Spleen (tissue), 7 donors: ENCODE data around the gene DLG5.

Experiments used
- CTCF ChIP-seq, 11 experiments: fragments of 200-600 bp in 7 of 11; fragments of 450-650 bp in 4 of 11; sonication (generic) in 4 of 11; IDR thresholded peaks in 8 of 11; conservative IDR thresholded peaks in 3 of 11; 1 replicate in 7 of 11; 2 replicates in 4 of 11; pipeline versions ENCODE4 v1.4.0 to v1.8.0; 2016 to 2021; ENCODE audit warnings: antibody characterized with exemption in 11 of 11, inconsistent platforms in 4 of 11, mild to moderate bottlenecking in 1 of 11
- POLR2A ChIP-seq, 3 donors: fragments of 450-650 bp; IDR thresholded peaks; one replicate each; pipeline ENCODE4 v1.5.1; 2017; ENCODE audit warnings: antibody characterized with exemption in 3 of 3, mild to moderate bottlenecking in 1 of 3
- donor health status: DM: no; HTN: no; CAD: no; lungs with moderate emphysema.
- donor health status: DM: no; HTN: no; CAD: no.
- donor health status: DM: no; HTN: no; CAD: no.

DNA sequence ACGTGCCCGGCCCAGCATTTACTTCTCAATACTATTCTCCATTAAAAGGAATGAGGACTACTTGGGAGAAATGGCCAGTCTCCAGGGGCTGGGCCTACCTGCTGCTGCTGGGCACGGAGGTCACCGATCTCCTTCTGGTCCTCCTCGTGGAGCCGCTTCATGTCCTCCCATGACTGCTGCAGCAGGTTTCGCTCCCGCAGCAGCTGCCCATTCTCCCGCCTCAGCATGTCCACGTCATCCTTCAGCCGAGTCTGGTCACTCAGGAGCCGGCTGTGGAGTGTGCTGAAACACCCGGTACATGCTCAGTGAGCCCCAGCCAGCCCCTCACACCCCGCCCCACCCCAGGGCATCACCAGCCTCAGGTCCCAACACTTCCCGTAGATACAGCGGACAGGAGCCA, 73.3 kb downstream of the DLG5 start:
- no peak for TF ChIP-seq POLR2A (IDR thresholded peaks at IDR 0.05)
- no peak for TF ChIP-seq CTCF (IDR thresholded peaks at IDR 0.05 in 8 of 11, conservative IDR thresholded peaks at IDR 0.05 in 3 of 11)
